Urothelium cell line (cell line): ENCODE measurements around the gene ITGA5.

ENCODE experiments used
- DNase-seq: peaks from one replicate; pipeline ENCODE4 v3.0.0; 2011; ENCODE audit warnings: low spot score, mixed read lengths
- FAIRE-seq: peaks from 2 replicates; lab custom pipeline; 2011; peaks lifted over from hg19 to GRCh38; lab: Jason Lieb, UNC

ITGA5 gene

GRCh38 chr12:54390668-54391551, 28.2 kb downstream of the ITGA5 start:
- no peak for FAIRE-seq
- DNase-seq, result no peak

- DNase-seq (no peak), FAIRE-seq (no peak)
These were observed 28.8 kb downstream of the ITGA5 start for GRCh38 chr12:54390176-54390667.

GRCh38 chr12:54389607-54390175, 29.4 kb downstream of the ITGA5 start:
- FAIRE-seq (no peak), DNase-seq (no peak)

GRCh38 chr12:54389134-54389508, 29.9 kb downstream of the ITGA5 start:
- DNase-seq, result no peak
- no peak for FAIRE-seq

GRCh38 chr12:54388237-54389133, 30.6 kb downstream of the ITGA5 start:
- no peak for DNase-seq
- no peak for FAIRE-seq

- no peak for FAIRE-seq
- no peak for DNase-seq
These were observed 32.0 kb downstream of the ITGA5 start for GRCh38 chr12:54387114-54387467.

- FAIRE-seq (no peak), DNase-seq (no peak)
These were observed 32.5 kb downstream of the ITGA5 start for GRCh38 chr12:54386403-54387113.

GRCh38 chr12:54385251-54385914, 33.7 kb downstream of the ITGA5 start:
- no peak for DNase-seq
- FAIRE-seq, result no peak

- DNase-seq (no peak), FAIRE-seq (no peak)
These were observed 34.5 kb downstream of the ITGA5 start, which contains the start of gene ZNF385A for GRCh38 chr12:54384591-54385041. ZNF385A (minus strand) TSS chr12:54384733; CDS start chr12:54384514, 219 bp downstream.

- FAIRE-seq (no peak), DNase-seq (no peak)
These were observed 35.9 kb downstream of the ITGA5 start for GRCh38 chr12:54383041-54383609.

- FAIRE-seq (no peak), DNase-seq (no peak)
These were observed 37.9 kb downstream of the ITGA5 start for GRCh38 chr12:54381136-54381535.

- FAIRE-seq (no peak), DNase-seq (peak; percentile 94)
These were observed 39.5 kb downstream of the ITGA5 start for GRCh38 chr12:54379398-54380201.

- no peak for FAIRE-seq
- peak; percentile 92 for DNase-seq
These were observed 40.2 kb downstream of the ITGA5 start for GRCh38 chr12:54378796-54379397.

GRCh38 chr12:54377797-54378515, 41.1 kb downstream of the ITGA5 start:
- no peak for FAIRE-seq
- DNase-seq, result no peak

- no peak for DNase-seq
- no peak for FAIRE-seq
These were observed 42.1 kb downstream of the ITGA5 start for GRCh38 chr12:54377007-54377406.

- FAIRE-seq (no peak), DNase-seq (no peak)
These were observed 42.5 kb downstream of the ITGA5 start for GRCh38 chr12:54376596-54376995.

- DNase-seq (no peak), FAIRE-seq (no peak)
These were observed 43.8 kb downstream of the ITGA5 start for GRCh38 chr12:54375259-54375579.
